ENCODE results near the gene RFT1.

Gene RFT1

DNA sequence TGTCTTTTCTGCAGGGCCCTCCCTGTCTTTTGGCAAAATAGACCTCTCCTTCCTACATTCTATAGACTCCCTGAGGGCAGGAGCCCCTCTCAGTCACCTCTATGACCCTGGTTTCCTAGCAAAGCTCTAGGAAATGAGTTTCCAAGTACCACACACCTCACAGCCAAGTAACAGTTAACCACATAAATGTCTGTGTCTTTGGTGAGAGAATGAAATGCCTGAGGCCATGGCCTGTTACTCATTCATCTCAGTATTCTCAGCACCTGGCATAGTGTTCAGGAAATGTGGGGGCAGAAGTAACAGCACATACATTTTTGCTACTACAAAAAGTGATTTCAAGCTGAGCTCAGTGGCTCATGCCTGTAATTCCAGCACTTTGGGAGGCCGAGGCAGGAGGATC is 21.0 kb downstream of the RFT1 start:
- DNase-seq = peak; percentile 59
- H3K4me1 ChIP-seq (ENCODE audit: insufficient read depth, low read length) = peaks cover 13% of the 10 kb centered on the region
- no peaks in the 10 kb centered on the region for H3K27me3 ChIP-seq (ENCODE audit: insufficient read depth, low read length, poor library complexity)
- TF ChIP-seq, protein P1, sequence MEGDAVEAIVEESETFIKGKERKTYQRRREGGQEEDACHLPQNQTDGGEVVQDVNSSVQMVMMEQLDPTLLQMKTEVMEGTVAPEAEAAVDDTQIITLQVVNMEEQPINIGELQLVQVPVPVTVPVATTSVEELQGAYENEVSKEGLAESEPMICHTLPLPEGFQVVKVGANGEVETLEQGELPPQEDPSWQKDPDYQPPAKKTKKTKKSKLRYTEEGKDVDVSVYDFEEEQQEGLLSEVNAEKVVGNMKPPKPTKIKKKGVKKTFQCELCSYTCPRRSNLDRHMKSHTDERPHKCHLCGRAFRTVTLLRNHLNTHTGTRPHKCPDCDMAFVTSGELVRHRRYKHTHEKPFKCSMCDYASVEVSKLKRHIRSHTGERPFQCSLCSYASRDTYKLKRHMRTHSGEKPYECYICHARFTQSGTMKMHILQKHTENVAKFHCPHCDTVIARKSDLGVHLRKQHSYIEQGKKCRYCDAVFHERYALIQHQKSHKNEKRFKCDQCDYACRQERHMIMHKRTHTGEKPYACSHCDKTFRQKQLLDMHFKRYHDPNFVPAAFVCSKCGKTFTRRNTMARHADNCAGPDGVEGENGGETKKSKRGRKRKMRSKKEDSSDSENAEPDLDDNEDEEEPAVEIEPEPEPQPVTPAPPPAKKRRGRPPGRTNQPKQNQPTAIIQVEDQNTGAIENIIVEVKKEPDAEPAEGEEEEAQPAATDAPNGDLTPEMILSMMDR (IDR thresholded peaks at IDR 0.05; ENCODE audit: borderline replicate concordance, extremely low read depth, low read length, poor library complexity, severe bottlenecking) = no peak
- TF ChIP-seq EZH2 (IDR thresholded peaks at IDR 0.05; ENCODE audit: borderline replicate concordance, low read depth, low read length, severe bottlenecking) = no peak
- no peak overlapping the region for H3K4me3 ChIP-seq (ENCODE audit: low read depth in 1 of 2, low read length in 2 of 2)
- no peak overlapping the region for H3K9ac ChIP-seq (ENCODE audit: low read depth, low read length)
- no peak overlapping the region for H3K4me2 ChIP-seq (ENCODE audit: insufficient read depth, low read length)
- peak; percentile 79 for ATAC-seq (ENCODE audit: insufficient read depth, low read depth)
- H3K27ac ChIP-seq (ENCODE audit: low read length) = 0 out of 2 replicates have a peak overlapping the region, but pooled peaks have one; percentile 18
- no peaks in the 10 kb centered on the region for H3K9me3 ChIP-seq (ENCODE audit: insufficient read depth, low read length, severe bottlenecking)
- H4K20me1 ChIP-seq (ENCODE audit: insufficient read depth, low read length) = no peaks in the 10 kb centered on the region
- no peaks in the 10 kb centered on the region for H3K79me2 ChIP-seq (ENCODE audit: insufficient read depth, low read length)
- H2AFZ ChIP-seq (ENCODE audit: low read depth, low read length) = no peak overlapping the region
- H3K36me3 ChIP-seq (ENCODE audit: insufficient read depth, low read length) = peaks cover 49% of the 10 kb centered on the region

DNA sequence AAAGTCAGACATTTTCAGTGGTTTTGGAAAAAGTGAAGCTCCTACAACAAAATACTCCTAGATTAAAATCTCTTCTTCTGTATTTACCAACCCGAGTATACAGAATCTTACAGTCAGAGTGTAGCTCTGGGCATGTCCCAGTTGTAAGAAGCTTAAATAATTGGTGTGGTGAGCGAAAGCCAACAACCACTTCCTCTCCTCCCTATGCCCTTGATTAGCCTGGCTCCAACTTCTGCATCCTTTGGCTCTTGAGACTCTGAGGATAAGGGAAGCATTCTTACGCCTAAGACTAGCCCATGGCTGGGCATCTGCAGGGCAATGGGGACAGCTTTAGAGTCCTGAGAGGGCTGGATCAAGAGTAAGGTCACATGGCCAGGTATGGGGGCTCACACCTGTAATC is 25.5 kb downstream of the RFT1 start:
- Histone ChIP-seq H3K27ac (ENCODE audit: low read length) (no peak overlapping the region), H3K4me3 (ENCODE audit: low read depth in 1 of 2, low read length in 2 of 2) (no peak overlapping the region), H3K79me2 (ENCODE audit: insufficient read depth, low read length) (no peaks in the 10 kb centered on the region), H4K20me1 (ENCODE audit: insufficient read depth, low read length) (no peaks in the 10 kb centered on the region), H3K36me3 (ENCODE audit: insufficient read depth, low read length) (peaks cover 64% of the 10 kb centered on the region), H3K9ac (ENCODE audit: low read depth, low read length) (no peak overlapping the region), H3K4me2 (ENCODE audit: insufficient read depth, low read length) (no peak overlapping the region), H3K4me1 (ENCODE audit: insufficient read depth, low read length) (peaks cover 5% of the 10 kb centered on the region), H3K9me3 (ENCODE audit: insufficient read depth, low read length, severe bottlenecking) (no peaks in the 10 kb centered on the region), H2AFZ (ENCODE audit: low read depth, low read length) (no peak overlapping the region), H3K27me3 (ENCODE audit: insufficient read depth, low read length, poor library complexity) (no peaks in the 10 kb centered on the region)
- DNase-seq (no peak), ATAC-seq (ENCODE audit: insufficient read depth, low read depth) (peak; percentile 39; the same call in 2 of the 3 replicates)
- TF ChIP-seq, protein P1 (IDR thresholded peaks at IDR 0.05; ENCODE audit: borderline replicate concordance, extremely low read depth, low read length, poor library complexity, severe bottlenecking) = no peak
- no peak for TF ChIP-seq EZH2 (IDR thresholded peaks at IDR 0.05; ENCODE audit: borderline replicate concordance, low read depth, low read length, severe bottlenecking)

DNA sequence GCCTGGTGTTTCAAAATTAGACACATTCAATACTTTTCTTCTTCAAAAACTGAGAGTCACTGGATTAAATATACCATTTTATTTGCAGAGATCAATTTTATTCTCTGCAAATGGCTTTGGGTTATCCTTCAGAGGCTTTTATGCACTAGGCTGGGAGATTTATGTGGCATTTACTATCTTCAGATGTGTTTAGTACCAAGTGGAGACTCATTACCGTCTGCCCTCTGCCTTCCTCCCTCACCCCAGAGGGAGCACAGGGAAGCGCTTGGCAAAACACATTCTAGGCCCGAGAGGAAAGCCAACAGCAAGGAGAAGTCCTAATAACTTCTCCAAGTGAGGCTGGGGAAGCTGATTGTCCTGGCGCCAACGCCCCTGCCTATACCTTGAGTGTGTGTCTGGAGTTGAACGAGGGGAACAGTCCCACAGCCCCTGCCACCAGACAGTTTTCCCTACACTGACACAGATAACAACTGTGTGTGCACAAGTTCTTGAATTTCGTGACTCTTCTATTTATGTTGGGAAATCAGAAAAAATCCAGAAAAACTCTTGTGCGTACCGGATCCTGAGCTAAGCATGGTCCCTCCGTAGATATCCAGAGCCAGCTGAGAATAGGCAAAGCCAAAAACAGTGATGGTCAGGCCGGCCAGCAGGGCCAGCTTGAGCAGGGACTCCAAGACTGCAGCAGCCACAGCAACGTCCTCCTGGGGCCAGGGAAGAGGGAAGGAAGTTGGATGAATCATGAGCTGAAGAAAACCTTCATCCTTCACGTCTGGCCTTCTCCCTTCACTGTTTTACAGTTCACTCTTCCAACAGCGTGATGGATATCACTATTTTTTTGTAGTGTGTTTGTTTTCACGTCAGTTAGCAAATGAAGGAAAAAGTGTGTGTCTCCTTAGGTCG is 26.6 kb downstream of the RFT1 start:
- Histone ChIP-seq H3K9ac (ENCODE audit: low read depth, low read length) (no peak overlapping the region), H3K9me3 (ENCODE audit: insufficient read depth, low read length, severe bottlenecking) (no peaks in the 10 kb centered on the region), H3K4me1 (ENCODE audit: insufficient read depth, low read length) (no peaks in the 10 kb centered on the region), H3K27ac (ENCODE audit: low read length) (no peak overlapping the region), H3K27me3 (ENCODE audit: insufficient read depth, low read length, poor library complexity) (no peaks in the 10 kb centered on the region), H2AFZ (ENCODE audit: low read depth, low read length) (no peak overlapping the region), H3K79me2 (ENCODE audit: insufficient read depth, low read length) (no peaks in the 10 kb centered on the region), H3K4me2 (ENCODE audit: insufficient read depth, low read length) (no peak overlapping the region), H4K20me1 (ENCODE audit: insufficient read depth, low read length) (no peaks in the 10 kb centered on the region), H3K4me3 (ENCODE audit: low read depth in 1 of 2, low read length in 2 of 2) (no peak overlapping the region), H3K36me3 (ENCODE audit: insufficient read depth, low read length) (peaks cover 64% of the 10 kb centered on the region)
- DNase-seq (no peak), ATAC-seq (ENCODE audit: insufficient read depth, low read depth) (no peak)
- TF ChIP-seq EZH2 (IDR thresholded peaks at IDR 0.05; ENCODE audit: borderline replicate concordance, low read depth, low read length, severe bottlenecking) = no peak
- TF ChIP-seq, protein P1 (IDR thresholded peaks at IDR 0.05; ENCODE audit: borderline replicate concordance, extremely low read depth, low read length, poor library complexity, severe bottlenecking) = no peak

All from DND-41 (cell line).